ENCODE results near the gene EMCN. TPM values are rescaled to one million over a fixed set of nuclear protein-coding genes. Genes with fewer than 3 reads are reported as not detected.

Gene EMCN
- total RNA-seq, 1 donor from 2014 or later = not detected

GRCh38 chr4:100494166-100494565, 23.7 kb downstream of the EMCN start:
- DNase-seq (ENCODE audit: low spot score) = no peak
- Mint-ChIP-seq H3K27ac (no peak overlapping the region), H3K36me3 (no peaks in the 10 kb centered on the region), H3K4me3 (no peak overlapping the region), H3K9me3 (peaks cover 8% of the 10 kb centered on the region), H3K4me1 (no peaks in the 10 kb centered on the region), H3K27me3 (ENCODE audit: insufficient read depth, low read depth) (no peaks in the 10 kb centered on the region)
- H3K4me2 ChIP-seq = no peak overlapping the region
- no peaks in the 10 kb centered on the region for H4K20me1 ChIP-seq (ENCODE audit: low read depth)
- no peak overlapping the region for H3K4me3 ChIP-seq
- no peaks in the 10 kb centered on the region for H3K79me2 ChIP-seq (ENCODE audit: low read depth)
- no peak for TF ChIP-seq CTCF (IDR thresholded peaks at IDR 0.05)
- TF ChIP-seq EZH2phosphoT487 (IDR thresholded peaks at IDR 0.05) = no peak
- TF ChIP-seq EZH2 (IDR thresholded peaks at IDR 0.05) = no peak
- no peaks in the 10 kb centered on the region for H3K36me3 ChIP-seq
- no peaks in the 10 kb centered on the region for H3F3A ChIP-seq (ENCODE audit: low read depth)
- H3K9ac ChIP-seq = no peak overlapping the region
- no peak overlapping the region for H2AFZ ChIP-seq (replicated peaks)
- no peaks in the 10 kb centered on the region for H3K9me3 ChIP-seq (ENCODE audit: low read depth)
- H3K27me3 ChIP-seq = no peaks in the 10 kb centered on the region
- no peak overlapping the region for H3K27ac ChIP-seq
- H3K4me1 ChIP-seq = peaks cover 4% of the 10 kb centered on the region

DNA sequence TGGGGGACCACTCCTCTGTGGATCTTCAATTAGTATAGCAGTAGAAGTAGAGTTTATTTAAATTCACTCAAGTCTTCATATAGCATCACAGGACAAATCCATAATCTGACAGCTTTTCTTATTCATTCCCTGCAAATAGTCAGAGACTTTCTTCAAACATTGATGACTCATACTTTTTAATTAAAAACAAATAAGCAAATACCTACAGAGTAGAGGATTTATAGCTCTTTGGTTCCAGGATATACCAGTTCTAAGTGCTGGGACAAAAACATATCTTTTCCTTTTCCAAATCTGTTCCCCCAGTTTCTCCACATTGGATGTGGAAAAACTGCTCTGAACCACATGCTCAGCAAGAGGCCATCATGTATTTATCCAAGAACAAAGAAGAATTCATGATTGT, 24.1 kb downstream of the EMCN start:
- H3K4me2 ChIP-seq = no peak overlapping the region
- Mint-ChIP-seq H3K36me3 (no peaks in the 10 kb centered on the region), H3K4me3 (no peak overlapping the region), H3K27me3 (ENCODE audit: insufficient read depth, low read depth) (no peaks in the 10 kb centered on the region), H3K27ac (no peak overlapping the region), H3K4me1 (no peaks in the 10 kb centered on the region), H3K9me3 (peaks cover 8% of the 10 kb centered on the region)
- no peaks in the 10 kb centered on the region for H4K20me1 ChIP-seq (ENCODE audit: low read depth)
- H3K79me2 ChIP-seq (ENCODE audit: low read depth) = no peaks in the 10 kb centered on the region
- no peaks in the 10 kb centered on the region for H3F3A ChIP-seq (ENCODE audit: low read depth)
- peaks cover under 1% of the 10 kb centered on the region for H3K4me1 ChIP-seq
- H3K9ac ChIP-seq = no peak overlapping the region
- no peaks in the 10 kb centered on the region for H3K36me3 ChIP-seq
- H3K27me3 ChIP-seq = no peaks in the 10 kb centered on the region
- H2AFZ ChIP-seq (replicated peaks) = no peak overlapping the region
- H3K9me3 ChIP-seq (ENCODE audit: low read depth) = no peaks in the 10 kb centered on the region
- TF ChIP-seq EZH2 (IDR thresholded peaks at IDR 0.05) (no peak), CTCF (IDR thresholded peaks at IDR 0.05) (no peak), EZH2phosphoT487 (IDR thresholded peaks at IDR 0.05) (no peak)
- no peak overlapping the region for H3K4me3 ChIP-seq
- no peak overlapping the region for H3K27ac ChIP-seq
- no peak for DNase-seq (ENCODE audit: low spot score)

DNA sequence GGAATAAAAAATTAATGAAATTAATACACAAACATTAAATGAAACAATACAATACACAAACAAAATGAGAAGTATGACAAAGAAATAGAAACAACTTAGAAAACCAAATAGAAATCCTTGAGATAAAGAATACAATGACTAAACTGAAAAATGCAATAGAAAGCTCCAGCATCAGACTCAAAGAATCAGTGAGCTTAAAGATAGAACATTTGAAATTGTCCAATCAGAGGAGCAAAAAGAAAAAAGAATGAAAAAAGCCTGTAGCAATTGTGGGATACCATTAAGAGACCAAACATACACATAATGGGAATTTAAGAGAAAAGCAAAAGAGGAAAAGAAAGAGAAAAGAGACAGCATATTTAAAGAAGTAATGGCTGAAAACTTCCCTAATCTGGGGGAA, 25.7 kb downstream of the EMCN start:
- Histone ChIP-seq H3K4me3 (no peak overlapping the region), H3K27ac (no peak overlapping the region), H2AFZ (replicated peaks) (no peak overlapping the region), H3K9ac (no peak overlapping the region), H3K27me3 (no peaks in the 10 kb centered on the region), H4K20me1 (ENCODE audit: low read depth) (no peaks in the 10 kb centered on the region), H3K36me3 (no peaks in the 10 kb centered on the region), H3K79me2 (ENCODE audit: low read depth) (no peaks in the 10 kb centered on the region), H3F3A (ENCODE audit: low read depth) (no peaks in the 10 kb centered on the region), H3K4me1 (no peaks in the 10 kb centered on the region), H3K9me3 (ENCODE audit: low read depth) (no peaks in the 10 kb centered on the region), H3K4me2 (no peak overlapping the region)
- H3K4me1 Mint-ChIP-seq = no peaks in the 10 kb centered on the region
- peaks cover 8% of the 10 kb centered on the region for H3K9me3 Mint-ChIP-seq
- TF ChIP-seq CTCF (IDR thresholded peaks at IDR 0.05) (no peak), EZH2 (IDR thresholded peaks at IDR 0.05) (no peak), EZH2phosphoT487 (IDR thresholded peaks at IDR 0.05) (no peak)
- H3K36me3 Mint-ChIP-seq = no peaks in the 10 kb centered on the region
- H3K27ac Mint-ChIP-seq = no peak overlapping the region
- no peaks in the 10 kb centered on the region for H3K27me3 Mint-ChIP-seq (ENCODE audit: insufficient read depth, low read depth)
- DNase-seq (ENCODE audit: low spot score) = no peak
- H3K4me3 Mint-ChIP-seq = no peak overlapping the region

All from neural progenitor cell (in vitro differentiated cells).